GM12874 (cell line): ENCODE results near the gene PPP6R3.
A peak's percentile ranks its signal among the peaks of the same experiment; 100 is the strongest.

ENCODE experiments used
- CTCF ChIP-seq: IDR thresholded peaks from 2 replicates; pipeline ENCODE4 v1.5.1; 2011; ENCODE audit warnings: low read depth, mild to moderate bottlenecking, control low read depth, low read length, moderate library complexity; ENCODE audit not compliant: insufficient read depth

Gene PPP6R3

GRCh38 chr11:68505596-68505995 lies 45.0 kb downstream of the PPP6R3 start:
- TF ChIP-seq CTCF = no peak

GRCh38 chr11:68506908-68507307 lies 46.4 kb downstream of the PPP6R3 start:
- TF ChIP-seq CTCF = 0 out of 2 replicates have a peak, but pooled peaks have one; percentile 5

- TF ChIP-seq CTCF = no peak
Observed at GRCh38 chr11:68508425-68508824, 47.9 kb downstream of the PPP6R3 start.

GRCh38 chr11:68509066-68509465 lies 48.5 kb downstream of the PPP6R3 start:
- TF ChIP-seq CTCF = no peak

- no peak for TF ChIP-seq CTCF
Observed at GRCh38 chr11:68513930-68514487, 53.5 kb downstream of the PPP6R3 start.

- no peak for TF ChIP-seq CTCF
Observed at GRCh38 chr11:68517121-68517741, 56.7 kb downstream of the PPP6R3 start.

- TF ChIP-seq CTCF = no peak
Observed at GRCh38 chr11:68518191-68518590, 57.6 kb downstream of the PPP6R3 start.
